NCI-H82 (cell line): ENCODE results near the gene MEGF11.
"Not testable (repeated sequence)": the region's sequence is repeated elsewhere in the genome, so short reads cannot be mapped to it uniquely, and the experiment has no call there.

Experiments
- DNase-seq: peaks from one replicate; lab custom pipeline; 2025; lab: John Stamatoyannopoulos, UW

MEGF11 gene

GRCh38 chr15:66003129-66003528 lies 250.4 kb downstream of the MEGF11 start:
- not testable (repeated sequence) for DNase-seq

DNA sequence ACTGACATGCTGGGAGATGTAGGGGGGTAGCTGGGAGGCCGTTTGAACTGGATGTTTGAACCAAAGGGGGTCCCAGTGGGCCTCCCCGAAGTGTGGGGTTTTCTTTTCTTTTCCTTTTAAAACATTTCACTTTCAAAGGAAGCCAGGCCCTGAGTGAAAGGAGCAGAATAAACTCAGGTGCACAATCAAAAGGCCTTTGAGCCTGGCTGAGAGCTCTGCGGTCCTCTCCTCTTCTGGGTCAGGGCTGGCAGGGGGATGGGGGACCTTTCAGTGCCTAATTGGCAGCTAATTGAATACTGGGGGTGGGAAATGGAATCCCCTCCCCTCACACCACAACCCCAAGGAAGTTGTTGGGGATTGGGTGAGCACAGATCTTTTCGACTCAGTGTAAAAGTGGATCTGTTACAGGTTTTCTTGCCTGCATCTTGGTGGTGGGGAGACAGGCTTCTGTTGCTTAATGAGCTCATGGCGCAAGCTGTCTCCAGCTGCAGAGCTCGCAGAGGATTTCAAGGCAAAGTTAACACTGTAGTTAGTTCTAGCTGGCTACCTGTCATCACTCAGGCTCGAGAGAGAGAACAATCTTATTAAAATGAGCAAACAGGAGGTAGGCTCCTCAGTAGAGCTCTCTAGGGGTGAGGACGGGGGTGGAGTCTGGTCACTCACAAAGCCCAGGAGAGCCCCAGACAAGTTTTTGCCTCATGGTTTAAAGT lies 251.7 kb downstream of the MEGF11 start:
- DNase-seq, result peak; percentile 87

- DNase-seq, result no peak
Observed at GRCh38 chr15:66001042-66001441, 252.5 kb downstream of the MEGF11 start.

DNA sequence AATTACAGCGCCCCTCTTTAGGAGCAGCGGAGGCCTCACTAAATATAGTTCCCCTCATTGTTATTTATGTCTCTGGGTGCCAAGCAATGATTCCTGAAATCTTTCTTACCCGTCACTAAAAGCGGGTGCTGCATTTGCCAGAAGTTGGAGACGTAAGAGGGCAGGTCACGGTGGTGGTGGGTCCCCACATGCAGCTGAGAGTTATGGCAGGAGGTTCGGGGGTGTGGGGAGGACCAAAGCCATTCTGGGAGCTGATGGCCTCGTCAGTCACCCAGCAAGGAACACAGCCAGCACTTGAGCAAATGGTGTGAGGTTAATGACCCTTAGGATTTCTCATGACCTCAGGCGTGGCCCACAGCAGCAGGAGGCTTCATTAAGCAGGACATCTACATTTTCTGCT lies 255.1 kb downstream of the MEGF11 start:
- DNase-seq, result no peak

DNA sequence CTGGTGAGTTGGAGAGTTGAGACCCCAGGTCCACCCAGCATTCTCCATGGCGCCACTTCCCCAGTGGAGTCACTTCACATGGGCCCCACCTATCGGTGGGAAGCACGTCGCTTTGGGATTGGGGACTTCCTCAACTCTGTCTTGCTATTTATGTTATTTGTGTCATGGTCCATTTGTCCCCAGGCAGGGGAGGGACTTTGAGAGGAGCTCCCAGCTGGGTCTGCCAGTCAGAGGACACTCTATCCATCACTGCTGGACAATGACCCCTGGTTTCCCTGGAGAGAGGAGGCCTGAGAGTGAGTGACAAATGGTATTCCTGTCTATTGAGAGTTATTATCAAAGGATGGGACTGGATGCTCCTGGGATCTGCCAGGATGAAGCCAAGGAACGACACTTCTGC lies 256.6 kb downstream of the MEGF11 start:
- no peak for DNase-seq

DNA sequence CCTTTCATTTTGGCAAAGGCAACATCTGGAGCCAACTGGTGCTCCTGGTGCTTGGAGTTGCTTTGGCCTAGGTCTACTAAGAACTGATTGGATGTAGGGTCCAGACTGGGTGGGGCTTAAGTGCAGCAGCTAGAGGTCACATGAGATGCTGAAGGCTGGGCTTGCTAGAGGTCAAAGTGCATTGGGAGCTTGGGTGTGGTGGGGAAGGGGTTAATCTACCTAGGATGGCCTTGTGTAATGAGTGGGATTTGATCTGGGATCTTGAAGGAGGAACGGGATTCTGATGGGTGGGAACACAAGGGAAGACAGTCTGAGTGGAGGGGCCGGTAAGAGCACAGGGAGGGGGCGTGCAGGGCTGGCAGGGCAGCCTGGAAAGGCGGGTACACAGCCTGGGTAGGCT lies 258.7 kb downstream of the MEGF11 start:
- peak; percentile 11 for DNase-seq

DNA sequence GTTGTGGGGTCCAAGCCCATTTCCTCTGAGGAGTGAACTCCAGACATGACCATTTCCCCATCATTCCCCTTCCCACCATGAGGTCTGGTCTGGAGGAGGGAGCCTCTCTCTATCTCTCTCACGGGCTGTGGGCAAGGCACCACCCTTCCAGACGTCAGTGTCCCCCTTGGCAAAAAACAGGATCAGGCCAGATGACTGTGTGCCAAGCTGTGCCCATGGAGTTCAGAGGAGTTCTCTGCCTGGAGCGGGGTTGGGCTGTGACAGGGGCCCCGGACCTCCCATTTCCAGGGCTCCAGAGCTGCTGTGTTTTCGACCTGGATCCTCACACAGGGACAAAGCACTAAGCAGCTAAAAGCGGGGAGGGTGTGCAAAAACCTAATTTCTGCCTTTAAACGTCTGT lies 259.8 kb downstream of the MEGF11 start:
- no peak for DNase-seq

GRCh38 chr15:65993236-65993635 lies 260.3 kb downstream of the MEGF11 start:
- DNase-seq, result peak; percentile 25

DNA sequence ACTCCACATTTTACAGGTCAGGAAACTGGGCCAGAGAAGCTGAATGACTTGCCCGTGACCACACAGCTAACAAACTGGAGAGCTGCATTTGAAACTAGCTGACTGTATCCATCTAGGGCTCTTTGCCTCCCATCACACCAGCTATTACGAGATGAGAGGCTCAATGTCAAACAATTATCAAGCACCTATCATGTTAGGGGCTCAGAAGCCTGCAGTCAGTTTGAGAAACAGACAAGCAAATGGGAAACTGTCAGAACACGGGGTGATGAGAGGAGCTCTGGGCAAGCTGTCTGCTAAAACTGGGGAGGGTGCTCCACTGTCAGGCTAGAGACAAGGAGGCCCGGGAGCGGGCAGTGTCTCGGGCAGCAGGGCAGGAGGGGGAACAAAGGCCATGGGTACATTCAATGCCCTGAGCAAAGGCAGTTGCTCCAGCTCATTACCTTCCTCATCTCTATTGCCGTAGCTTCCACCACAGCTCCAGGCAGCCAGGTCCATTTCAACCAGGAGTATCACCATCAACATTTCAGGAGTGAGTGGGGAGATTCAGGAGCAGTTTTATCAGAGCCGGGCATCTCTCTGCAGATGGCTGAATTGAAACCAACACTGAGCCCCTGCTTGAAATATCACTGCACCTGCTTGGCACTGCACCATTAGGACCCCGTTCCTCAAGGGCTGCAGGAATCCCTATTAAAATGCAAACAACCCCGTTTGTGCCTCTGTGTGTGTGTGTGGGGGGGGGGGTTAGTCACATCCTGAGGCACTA lies 261.6 kb downstream of the MEGF11 start:
- DNase-seq, result no peak

DNA sequence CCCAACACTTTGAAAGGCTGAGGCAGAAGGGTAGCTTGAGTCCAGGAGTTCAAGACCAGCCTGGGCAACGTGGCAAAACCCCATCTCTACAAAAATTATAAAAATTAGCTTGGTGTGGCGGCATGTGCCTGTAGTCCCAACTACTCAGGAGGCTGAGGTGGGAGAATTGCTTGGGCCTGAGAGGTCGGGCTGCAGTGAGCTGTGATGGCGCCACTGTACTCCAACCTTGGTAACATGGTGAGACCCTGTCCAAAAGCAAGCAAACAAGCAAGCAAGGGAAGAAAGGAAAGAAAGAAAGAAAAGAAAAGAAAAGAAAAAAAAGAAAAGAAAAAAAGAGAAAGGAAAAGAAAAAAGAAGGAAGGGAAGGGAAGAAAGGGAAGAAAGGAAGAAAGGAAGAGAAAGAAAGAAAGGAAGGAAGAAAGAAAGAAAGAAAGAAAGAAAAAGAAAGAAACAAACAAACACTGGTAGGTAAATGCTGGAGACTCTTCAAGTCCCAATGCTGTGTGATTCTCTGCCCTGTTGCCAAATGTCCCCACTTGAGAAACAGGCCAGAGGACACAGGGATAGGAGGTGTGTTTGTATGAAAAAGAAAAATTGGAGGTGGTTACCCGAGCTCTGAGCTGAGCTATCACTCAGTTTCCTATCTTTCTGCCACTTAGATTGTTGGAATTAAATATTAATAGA lies 263.1 kb downstream of the MEGF11 start:
- no peak for DNase-seq

DNA sequence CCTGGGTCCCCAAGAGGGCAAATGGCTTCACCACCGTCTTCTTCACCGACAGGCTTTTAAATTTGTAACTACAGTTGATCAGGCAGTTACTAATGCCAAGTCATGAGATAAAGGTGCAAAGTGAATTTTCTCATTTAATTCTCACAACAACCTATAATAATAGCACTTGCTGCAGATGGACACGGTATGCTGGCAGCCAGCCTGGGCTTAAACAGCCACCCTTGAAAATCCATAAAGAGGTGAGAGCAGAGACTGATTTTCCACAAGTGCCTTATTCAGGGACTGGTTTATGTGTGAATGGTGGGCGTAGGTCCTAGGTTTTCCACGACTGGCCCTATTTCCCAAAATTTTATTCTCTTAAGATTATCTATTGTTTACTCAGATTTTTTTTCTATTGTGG lies 266.4 kb downstream of the MEGF11 start:
- no peak for DNase-seq

DNA sequence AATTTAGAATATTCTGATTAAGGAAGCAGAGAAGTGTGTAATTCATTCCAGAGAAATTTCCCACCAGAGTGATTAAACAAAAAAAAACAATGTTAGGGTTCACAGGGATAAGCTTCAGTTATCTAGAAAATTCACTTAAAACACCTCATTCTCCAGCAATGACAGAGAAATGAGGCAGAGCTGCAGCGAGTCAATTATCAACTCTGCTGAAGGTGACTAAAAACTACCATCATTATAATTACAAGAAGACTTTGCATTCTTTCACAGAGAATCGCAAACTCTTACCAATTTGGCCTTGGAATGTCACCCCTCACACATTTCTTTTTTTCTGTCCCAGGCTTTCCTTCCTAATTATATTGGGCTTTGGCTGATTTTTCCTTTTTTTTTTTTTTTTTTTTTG lies 267.1 kb downstream of the MEGF11 start:
- DNase-seq, result no peak

DNA sequence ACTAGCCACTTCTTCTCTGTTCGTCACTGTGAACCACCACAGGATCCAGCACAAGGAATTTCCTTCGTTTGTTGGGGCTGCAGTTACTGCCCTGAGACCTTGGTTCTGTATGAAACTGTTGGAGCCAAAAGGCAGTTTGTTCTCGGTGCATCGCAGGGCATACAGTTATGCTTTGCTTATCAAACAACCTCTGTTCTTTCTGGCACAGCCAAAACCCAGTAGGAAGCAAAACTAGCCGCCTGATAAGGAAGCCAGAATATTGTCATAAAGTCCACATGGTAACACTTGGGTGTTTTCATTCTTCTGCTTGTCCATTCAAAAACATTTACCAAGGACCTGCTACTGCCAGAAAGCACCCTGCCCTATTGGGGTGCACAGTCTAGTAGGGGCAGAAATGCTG lies 268.2 kb downstream of the MEGF11 start:
- DNase-seq, result no peak

DNA sequence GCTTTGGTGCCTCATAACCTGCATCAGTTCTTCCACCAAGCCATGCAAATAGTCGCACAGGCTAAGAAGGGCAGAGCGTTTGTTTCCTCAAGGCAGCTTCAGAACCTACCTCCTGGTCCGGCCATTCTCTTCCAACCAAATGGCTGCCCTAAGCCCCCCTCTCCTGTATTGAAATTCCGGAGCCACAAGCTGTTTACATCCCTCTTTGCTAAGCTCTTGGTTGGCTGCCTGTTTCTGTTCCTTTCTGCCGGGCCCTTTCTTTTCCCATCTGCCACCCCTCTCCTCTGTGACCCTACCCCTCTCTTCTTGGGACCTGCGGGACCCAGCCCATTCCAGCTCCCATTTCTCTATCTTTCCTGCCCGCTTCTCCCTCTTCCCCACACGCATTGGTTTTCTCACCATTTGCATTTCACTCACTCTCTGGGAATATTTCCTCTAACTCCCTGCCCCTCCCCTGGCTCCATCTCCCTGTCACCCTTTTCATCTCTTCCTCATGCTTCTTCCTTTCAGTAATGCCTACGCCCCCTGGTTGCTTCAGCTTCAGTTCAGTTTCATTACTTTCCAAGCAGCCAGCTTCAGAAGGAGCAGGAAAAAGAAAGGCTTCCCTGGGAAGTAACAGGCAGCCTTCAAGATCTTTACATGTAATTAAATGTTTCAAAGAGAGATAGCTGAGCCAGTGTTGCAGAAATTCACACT lies 270.8 kb downstream of the MEGF11 start:
- peak; percentile 68 for DNase-seq

DNA sequence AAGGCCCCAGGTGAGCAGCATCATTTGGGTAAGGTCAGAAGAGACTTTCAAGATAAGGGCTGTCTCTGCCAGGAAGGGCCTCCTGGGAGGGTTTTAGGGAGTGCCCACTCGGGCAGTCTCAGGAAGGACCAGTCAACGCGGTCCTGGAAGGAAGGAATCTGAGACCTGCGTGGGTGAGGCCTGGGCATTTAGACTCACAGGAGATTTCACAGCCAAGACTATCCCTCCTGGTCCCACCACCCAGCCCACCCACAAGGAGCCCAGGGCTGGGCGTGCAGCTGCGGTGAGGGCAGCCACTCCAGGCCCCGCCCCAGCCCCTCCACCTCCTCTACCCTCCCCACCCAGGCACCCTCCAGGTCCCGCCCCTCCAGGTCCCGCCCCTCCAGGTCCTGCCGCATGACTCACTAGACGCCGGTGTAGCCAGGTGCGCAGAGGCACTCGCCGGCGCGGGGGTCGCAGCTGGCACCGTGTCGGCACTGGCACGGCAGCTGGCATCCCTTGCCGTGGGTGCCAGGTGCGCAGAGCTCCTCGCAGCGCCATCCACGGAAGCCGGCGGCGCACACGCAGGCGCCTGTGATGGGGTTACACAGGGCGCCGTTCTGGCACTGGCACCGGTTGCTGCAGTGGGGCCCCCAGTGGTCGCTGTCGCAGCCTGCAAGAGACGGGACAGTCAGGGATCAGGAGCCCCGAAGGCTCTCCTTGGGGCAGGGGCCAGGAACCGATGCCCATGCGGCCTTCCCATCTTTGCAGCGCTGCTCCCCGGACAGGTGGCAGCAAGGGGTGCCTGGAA lies 271.5 kb downstream of the MEGF11 start:
- DNase-seq, result peak; percentile 81

- peak; percentile 78 for DNase-seq
Observed at GRCh38 chr15:65980824-65981456, 272.6 kb downstream of the MEGF11 start.

DNA sequence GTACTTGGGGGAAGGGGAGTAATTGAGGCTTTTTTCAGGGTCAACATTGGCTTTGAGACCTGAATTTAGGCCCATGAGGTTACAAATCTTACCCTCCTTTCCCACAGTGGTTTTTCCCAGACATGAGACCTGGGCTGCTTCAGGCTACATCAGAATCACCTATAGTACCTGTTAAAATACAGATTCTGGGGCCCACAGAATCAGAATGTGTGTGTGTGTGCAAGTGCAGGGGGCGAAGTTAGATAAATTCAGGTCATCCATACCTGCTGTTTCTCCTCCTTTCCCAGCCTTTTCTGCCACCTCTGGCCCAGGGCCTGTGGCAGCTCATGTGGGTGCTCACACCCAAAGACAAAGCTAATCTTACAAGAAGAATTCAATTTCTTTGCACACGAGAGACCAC lies 273.7 kb downstream of the MEGF11 start:
- DNase-seq, result no peak

- DNase-seq, result peak; percentile 20
Observed at GRCh38 chr15:65979316-65979715, 274.2 kb downstream of the MEGF11 start.

DNA sequence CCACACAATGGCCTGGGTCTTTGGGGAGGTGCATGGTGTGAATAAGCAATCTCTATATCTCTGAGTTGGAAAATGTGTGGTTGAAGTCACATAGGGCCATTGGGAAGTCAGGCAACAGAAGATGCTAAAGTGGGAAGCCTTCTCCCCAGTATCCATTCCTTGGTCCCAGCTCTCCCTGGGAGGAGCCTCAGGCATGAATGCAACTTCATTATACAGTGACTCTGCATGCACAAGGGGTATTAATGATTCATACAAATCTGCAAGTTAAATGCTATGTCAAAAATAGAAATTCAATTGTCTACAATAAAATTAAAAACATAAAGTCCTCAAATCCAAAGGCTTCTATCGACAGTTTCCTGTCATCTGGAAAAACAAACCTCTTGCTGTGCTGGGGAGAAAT lies 275.4 kb downstream of the MEGF11 start:
- no peak for DNase-seq

- not testable (repeated sequence) for DNase-seq
Observed at GRCh38 chr15:65976196-65976595, 277.4 kb downstream of the MEGF11 start.

GRCh38 chr15:65971741-65971995 lies 281.9 kb downstream of the MEGF11 start:
- DNase-seq, result no peak
